Heart left ventricle (tissue), 13 donors: ENCODE data around the gene MYO5C.

Source experiments
- CTCF ChIP-seq, 12 donors: fragments of 200-600 bp; sonication (generic) in 4 of 12; IDR thresholded peaks; one replicate each; pipeline versions ENCODE4 v1.5.0 to v1.8.0; 2018 to 2022; ENCODE audit warnings: antibody characterized with exemption in 12 of 12, mild to moderate bottlenecking in 5 of 12
- POLR2A ChIP-seq, 2 donors: fragments of 450-650 bp; IDR thresholded peaks; one replicate each; pipeline ENCODE4 v1.6.1; 2017; ENCODE audit warnings: antibody characterized with exemption in 2 of 2, mild to moderate bottlenecking in 2 of 2, moderate library complexity in 2 of 2
- donor health status: ischemic (EF 13 %, LVEDD 7.1; RV severe dilation, severe dysfunction).
- donor health status: DM: no; HTN: yes; CAD: no.
- donor health status: DM: no; HTN: no; CAD: no.
- donor health status: ischemic (EF 25% LVEDD 6.9; RV normal size, moderate dysfunction).
- donor health status: ischemic (EF 25% LVEDD 5.7; RV mildly dilated, moderate dysfunction).
- donor health status: ischemic (EF 35%, LVEDD 5.7; RV mildly dilated, moderate dysfunction).
- donor health status: nonischemic (EF 11% LVEDD 7.7; RV severe dilation, severe dysfunction).
- donor health status: DM: yes; HTN: yes; CAD: no.
- donor health status: PGD.
- donor health status: ischemic (EF 29% LVEDD 5.4; RV normal size, mild dysfunction).
- donor health status: nonischemic (EF 23%, LVEDD 6.1; RV moderate dilation, normal function).

DNA sequence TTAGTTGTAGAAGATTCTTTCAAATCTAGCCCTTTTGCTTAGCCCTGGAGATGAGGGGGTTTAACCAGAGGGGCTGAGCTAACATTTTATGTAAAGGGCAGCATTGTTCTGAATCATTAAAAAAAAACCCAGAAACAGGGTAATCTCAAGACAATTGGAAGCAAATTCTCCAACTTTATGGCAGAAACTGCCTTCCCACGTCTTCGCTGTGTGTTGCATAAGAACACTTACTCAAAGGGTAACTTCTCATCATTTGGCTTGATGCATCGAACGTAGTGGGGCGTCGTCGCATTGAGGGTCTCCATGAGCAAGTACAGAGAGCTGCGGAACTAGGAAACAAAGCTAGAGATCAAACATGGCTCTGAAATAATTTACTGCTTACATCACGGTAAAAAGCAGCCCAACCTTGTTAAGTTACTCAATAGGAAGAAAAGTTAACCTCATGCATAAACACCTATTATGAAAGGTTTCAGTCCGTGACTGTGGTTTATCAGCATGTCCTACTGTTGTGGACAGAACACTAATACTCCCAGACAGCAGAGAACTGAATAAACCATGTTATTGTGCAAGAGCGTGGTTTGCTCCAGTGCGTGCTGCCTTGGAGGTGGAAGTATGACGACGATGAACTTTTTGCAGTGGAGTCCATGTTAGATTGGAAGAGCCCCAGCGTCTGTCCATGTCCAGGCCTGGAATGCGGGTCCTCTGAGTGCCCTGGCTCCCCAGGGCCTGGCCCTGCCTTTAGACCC, 48.7 kb downstream of the MYO5C start:
- no peak for TF ChIP-seq CTCF (IDR thresholded peaks at IDR 0.05)
- no peak for TF ChIP-seq POLR2A (IDR thresholded peaks at IDR 0.05)
